Esophagus squamous epithelium (tissue), 4 donors: ENCODE measurements around the gene NIFK.

ENCODE experiments used
- POLR2A ChIP-seq, 4 donors: fragments of 450-650 bp; IDR thresholded peaks; one replicate each; pipeline ENCODE4 v1.6.1; 2017; ENCODE audit warnings: antibody characterized with exemption in 4 of 4, mild to moderate bottlenecking in 4 of 4, moderate library complexity in 3 of 4
- TF ChIP-seq, protein P1 (sequence below), 6 experiments: fragments of 450-650 bp in 4 of 6; fragments of 200-600 bp in 2 of 6; sonication (generic) in 2 of 6; IDR thresholded peaks; one replicate each; pipeline ENCODE4 v1.5.1; 2016 to 2019; ENCODE audit warnings: antibody characterized with exemption in 6 of 6, mild to moderate bottlenecking in 4 of 6, moderate library complexity in 4 of 6

DNA sequence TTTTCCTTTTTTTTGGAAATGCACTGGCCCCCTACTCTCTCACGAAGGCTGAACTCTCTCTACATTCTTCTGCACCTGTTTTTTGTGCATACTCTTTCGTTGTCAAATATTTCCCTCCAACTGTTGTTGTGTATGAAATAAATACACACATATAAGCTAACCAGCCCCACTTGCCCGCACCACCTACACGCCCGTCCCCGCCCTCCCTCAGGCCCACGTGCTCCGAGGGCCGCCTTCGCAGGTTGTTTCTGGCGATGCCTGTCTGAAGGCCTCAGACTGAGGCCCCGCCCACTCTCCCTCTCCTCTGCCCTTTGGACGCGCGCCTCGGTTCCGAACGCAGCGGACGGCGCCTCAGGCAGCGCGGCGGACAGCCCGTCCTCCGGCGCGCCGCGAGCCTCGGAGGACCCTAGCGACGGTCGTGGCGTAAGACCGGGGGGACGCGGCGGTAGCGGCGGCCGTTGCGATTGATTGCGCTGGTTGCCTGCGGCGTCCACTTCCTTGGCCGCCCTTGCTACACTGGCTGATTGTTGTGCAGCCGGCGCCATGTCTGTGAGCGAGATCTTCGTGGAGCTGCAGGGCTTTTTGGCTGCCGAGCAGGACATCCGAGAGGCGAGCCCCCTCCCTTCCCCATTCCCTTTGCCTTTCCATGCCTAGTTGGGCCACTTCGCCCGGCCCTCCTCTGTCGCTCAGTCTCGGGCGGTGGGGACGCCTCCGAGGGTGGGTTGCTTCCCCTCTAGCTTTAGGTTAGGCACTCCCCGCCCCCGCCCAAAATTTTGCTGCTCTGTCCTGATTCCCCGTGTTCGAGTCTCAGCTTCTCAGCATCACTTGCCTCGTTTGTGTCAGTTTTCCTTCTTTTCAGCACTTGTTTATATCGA is 18.8 kb upstream of the NIFK start, which contains the start of gene TSN:
- TF ChIP-seq POLR2A (IDR thresholded peaks at IDR 0.05): peak in 3 of 4 donors; percentile 48 to 50 (median 48)
- TF ChIP-seq, protein P1, sequence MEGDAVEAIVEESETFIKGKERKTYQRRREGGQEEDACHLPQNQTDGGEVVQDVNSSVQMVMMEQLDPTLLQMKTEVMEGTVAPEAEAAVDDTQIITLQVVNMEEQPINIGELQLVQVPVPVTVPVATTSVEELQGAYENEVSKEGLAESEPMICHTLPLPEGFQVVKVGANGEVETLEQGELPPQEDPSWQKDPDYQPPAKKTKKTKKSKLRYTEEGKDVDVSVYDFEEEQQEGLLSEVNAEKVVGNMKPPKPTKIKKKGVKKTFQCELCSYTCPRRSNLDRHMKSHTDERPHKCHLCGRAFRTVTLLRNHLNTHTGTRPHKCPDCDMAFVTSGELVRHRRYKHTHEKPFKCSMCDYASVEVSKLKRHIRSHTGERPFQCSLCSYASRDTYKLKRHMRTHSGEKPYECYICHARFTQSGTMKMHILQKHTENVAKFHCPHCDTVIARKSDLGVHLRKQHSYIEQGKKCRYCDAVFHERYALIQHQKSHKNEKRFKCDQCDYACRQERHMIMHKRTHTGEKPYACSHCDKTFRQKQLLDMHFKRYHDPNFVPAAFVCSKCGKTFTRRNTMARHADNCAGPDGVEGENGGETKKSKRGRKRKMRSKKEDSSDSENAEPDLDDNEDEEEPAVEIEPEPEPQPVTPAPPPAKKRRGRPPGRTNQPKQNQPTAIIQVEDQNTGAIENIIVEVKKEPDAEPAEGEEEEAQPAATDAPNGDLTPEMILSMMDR (IDR thresholded peaks at IDR 0.05): peak in 1 of 6 experiments; percentile 52
